GM21360 (cell line): ENCODE measurements around the gene CABLES1.
"Not testable (repeated sequence)": the region's sequence is repeated elsewhere in the genome, so short reads cannot be mapped to it uniquely, and the experiment has no call there.

Experiments used
- ATAC-seq: cut with Tn5 transposase; IDR thresholded peaks from one replicate; pipeline ENCODE4 v1.9.1; 2021; ENCODE audit warnings: mild to moderate bottlenecking, moderate library complexity; ENCODE audit not compliant: unreplicated experiment

CABLES1 gene

GRCh38 chr18:23281626-23282436, 146.5 kb downstream of the CABLES1 start:
- no peak for ATAC-seq

GRCh38 chr18:23282437-23282781, 147.1 kb downstream of the CABLES1 start:
- no peak for ATAC-seq

DNA sequence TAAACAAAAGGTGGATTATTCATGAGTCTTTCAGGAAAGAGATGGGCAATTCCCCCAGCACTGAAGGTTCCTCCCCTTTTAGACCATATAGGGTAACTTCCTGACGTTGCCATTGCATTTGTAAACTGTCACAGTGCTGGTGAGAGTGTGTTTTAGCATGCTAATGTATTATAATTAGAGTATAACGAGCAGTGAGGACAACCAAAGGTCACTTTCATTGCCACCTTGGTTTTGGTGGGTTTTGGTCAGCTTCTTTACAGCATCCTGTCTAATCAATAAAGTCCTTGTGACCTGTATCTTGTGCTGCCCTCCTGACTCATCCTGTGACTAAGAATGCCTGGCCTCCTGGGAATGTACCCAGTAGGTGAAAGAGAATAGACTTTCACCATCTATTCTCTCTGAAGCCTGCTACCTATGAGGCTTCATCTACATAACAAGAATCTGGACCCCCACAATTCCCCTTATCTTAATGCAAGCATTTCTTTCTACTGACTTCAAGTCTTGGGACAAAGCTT, 148.7 kb downstream of the CABLES1 start:
- peak; percentile 68 for ATAC-seq

DNA sequence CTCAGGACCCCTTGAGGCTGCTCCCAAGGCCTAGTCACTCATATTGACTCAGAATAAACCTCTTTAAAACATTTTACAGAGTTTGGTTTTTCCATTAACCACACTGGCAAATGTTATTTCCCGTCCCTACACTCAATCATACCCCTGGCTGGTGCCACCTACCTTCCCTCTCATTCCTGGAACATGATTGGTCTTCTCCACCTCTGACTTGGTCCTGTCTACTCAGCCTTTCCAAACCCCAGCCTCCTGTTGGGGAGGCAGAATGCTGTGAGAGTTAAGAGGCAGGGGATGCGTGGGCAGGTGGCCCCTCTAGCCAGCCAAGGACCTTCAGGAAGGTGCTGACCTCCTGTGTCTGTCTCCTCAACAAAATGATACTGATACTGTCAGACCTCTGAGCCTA, 149.3 kb downstream of the CABLES1 start:
- no peak for ATAC-seq

DNA sequence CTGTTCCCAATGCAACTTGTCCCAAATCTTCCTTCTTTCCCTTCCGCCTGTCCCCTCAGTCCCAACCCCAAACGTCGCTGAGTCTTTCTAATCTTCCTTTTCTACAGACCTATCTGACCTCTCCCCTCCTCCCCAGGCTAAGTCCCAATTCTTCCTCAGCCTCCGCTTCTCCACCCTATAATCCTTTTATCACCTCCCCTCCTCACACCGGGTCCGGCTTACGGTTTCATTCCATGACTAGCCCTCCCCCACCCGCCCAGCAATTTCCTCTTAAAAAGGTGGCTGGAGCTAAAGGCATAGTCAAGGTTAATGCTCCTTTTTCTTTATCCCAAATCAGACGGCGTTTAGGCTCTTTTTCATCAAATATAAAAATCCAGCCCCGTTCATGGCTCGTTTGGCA, 150.3 kb downstream of the CABLES1 start:
- not testable (repeated sequence) for ATAC-seq

DNA sequence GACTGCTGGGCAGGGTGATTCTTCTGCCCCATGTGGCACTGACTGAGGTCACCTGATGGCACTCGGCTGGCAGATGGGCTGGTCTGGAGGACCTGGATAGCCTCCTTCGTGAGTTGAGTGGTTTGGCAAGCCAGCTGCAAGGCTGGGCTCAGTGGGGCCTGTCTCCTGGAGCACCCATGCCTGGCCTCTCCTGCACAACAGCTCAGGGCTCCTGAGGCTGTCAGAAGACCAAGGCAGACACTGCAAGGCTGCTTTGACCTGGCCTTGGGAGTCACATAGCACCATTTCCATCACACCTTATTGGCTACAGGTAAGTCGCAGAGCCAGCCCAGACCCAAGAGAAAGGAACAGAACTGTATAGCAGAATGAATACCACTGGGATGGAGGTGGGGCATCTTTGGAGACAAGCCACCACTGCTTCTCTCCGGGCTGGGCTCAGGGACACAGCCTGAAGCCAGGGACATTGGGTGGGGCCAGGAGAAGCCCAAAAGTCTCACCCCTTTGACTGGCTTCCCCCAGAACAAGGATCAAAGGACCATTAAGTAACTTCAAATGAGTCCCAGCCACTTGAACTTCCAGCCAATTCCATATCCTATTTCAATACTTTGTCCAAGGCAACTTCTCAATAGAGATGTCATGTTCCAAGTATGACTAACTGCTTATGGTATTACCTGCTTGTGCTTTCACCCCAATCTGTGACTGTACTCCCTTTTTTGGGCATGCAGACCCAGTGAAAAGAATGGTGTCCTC, 156.3 kb downstream of the CABLES1 start:
- no peak for ATAC-seq

- ATAC-seq: no peak
These were observed 165.0 kb downstream of the CABLES1 start for GRCh38 chr18:23300231-23300805.

GRCh38 chr18:23301972-23302371, 166.7 kb downstream of the CABLES1 start:
- no peak for ATAC-seq

GRCh38 chr18:23302511-23302850, 167.2 kb downstream of the CABLES1 start:
- no peak for ATAC-seq

DNA sequence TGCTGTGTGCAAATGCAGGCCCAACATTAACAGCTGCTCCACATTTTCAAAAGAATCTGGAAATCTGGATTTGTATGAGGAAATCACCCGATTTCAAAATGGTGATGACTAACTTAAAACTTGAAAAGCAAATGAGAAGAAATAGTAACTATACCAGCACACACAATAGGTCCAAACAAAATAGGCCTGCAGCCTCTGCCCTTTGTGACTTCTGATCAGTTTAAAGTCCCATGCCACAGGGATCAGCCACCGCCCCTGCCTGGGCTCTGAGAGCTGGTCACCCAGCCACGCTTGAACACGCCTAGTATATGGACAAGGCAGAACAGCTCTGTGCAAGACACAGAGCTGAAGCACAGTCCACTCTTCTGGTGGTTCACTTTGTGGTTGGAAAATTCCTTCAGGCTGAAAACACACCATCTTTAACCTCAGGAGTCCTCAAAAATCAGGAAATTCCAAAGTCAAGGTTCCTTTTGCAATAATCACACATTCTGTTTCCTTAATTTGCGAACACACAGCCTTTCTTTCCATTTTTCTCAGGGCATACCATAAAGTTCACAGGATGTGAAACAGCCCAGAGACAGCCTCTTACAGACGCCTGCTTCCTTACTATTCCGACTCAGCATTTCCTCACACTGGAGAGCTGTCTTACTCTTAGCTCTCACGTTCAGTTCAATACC, 167.7 kb downstream of the CABLES1 start:
- no peak for ATAC-seq

- peak; percentile 73 for ATAC-seq
These were observed 171.5 kb downstream of the CABLES1 start for GRCh38 chr18:23306822-23307221.

DNA sequence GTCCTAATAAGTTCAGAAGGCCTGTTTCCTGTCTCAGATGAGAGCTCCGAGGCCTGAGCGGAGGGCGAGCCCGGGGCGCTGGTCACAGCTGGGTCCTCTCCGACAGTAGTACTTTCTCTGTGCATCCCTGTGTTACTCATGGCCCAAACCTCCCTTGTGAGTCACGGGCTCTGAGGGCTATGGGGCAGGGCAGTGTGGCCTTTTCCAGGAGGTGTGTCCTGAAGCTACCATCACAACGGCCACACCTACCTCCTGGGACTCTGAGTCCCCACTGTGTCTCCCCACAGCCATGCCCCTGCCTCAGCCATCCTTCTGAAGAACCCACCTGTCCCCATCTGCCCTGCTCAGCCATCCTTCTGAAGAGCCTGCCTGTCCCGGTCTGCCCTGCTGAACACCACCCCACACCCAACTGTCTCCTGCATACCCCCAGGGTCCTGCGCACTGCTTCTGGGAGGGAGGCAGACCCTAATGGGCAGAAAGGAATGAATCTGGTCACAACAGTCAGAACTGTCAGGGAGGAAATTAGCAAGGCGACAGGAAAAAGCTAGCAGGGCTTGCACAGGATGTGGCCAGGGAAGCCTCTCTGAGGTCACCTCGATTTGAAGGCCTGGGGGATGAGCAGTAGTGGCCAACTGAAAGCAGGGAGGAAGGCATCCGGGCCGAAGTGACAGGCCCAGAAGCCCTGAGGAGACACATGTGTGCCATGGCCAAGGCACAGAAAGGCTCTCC, 172.4 kb downstream of the CABLES1 start:
- ATAC-seq: no peak
